Neural progenitor cell (in vitro differentiated cells): ENCODE measurements around the gene H1-8.

Experiments used
- EZH2 ChIP-seq: fragments of 200-600 bp; sonication (generic); IDR thresholded peaks from 2 replicates; pipeline ENCODE4 v1.6.1; 2017; ENCODE audit warnings: antibody characterized with exemption, mild to moderate bottlenecking, moderate library complexity
- EZH2phosphoT487 ChIP-seq: fragments of 200-600 bp; sonication (generic); IDR thresholded peaks from 2 replicates; pipeline ENCODE4 v1.6.1; 2017; ENCODE audit warnings: antibody characterized with exemption
- TF ChIP-seq, protein P1 (sequence below): fragments of 200-600 bp; sonication (generic); IDR thresholded peaks from 2 replicates; pipeline ENCODE4 v1.5.1; 2017; ENCODE audit warnings: antibody characterized with exemption, mild to moderate bottlenecking

- TF ChIP-seq, protein P1, sequence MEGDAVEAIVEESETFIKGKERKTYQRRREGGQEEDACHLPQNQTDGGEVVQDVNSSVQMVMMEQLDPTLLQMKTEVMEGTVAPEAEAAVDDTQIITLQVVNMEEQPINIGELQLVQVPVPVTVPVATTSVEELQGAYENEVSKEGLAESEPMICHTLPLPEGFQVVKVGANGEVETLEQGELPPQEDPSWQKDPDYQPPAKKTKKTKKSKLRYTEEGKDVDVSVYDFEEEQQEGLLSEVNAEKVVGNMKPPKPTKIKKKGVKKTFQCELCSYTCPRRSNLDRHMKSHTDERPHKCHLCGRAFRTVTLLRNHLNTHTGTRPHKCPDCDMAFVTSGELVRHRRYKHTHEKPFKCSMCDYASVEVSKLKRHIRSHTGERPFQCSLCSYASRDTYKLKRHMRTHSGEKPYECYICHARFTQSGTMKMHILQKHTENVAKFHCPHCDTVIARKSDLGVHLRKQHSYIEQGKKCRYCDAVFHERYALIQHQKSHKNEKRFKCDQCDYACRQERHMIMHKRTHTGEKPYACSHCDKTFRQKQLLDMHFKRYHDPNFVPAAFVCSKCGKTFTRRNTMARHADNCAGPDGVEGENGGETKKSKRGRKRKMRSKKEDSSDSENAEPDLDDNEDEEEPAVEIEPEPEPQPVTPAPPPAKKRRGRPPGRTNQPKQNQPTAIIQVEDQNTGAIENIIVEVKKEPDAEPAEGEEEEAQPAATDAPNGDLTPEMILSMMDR: no peak
- TF ChIP-seq EZH2: no peak
- no peak for TF ChIP-seq EZH2phosphoT487
Measured at GRCh38 chr3:129514563-129514962, 28.4 kb upstream of the H1-8 start.
